Neural crest cell (in vitro differentiated cells): Measurements from ENCODE around the gene SCAND1. TPM values are rescaled to one million over a fixed set of nuclear protein-coding genes. Genes with fewer than 3 reads are reported as not detected.
"Not testable (repeated sequence)": the region's sequence is repeated elsewhere in the genome, so short reads cannot be mapped to it uniquely, and the experiment has no call there.

Experiments
- DNase-seq: peaks from one replicate; pipeline ENCODE4 v3.0.0; 2021; ENCODE audit warnings: low read depth, mixed read lengths, low spot score
- H3K27ac Mint-ChIP-seq: one replicate; pipeline ENCODE4 v1.8.0; 2021; ENCODE audit warnings: mild to moderate bottlenecking, mixed read lengths; ENCODE audit not compliant: unreplicated experiment
- H3K27me3 Mint-ChIP-seq: 2 replicates; pipeline ENCODE4 v1.8.0; 2021; ENCODE audit warnings: low read depth, mild to moderate bottlenecking, mixed read lengths
- H3K36me3 Mint-ChIP-seq: 2 replicates; pipeline ENCODE4 v1.8.0; 2021; ENCODE audit warnings: low read depth, mild to moderate bottlenecking, mixed read lengths
- H3K4me1 Mint-ChIP-seq: 2 replicates; pipeline ENCODE4 v1.8.0; 2021; ENCODE audit warnings: mixed read lengths
- H3K4me3 Mint-ChIP-seq: one replicate; pipeline ENCODE4 v1.8.0; 2021; ENCODE audit warnings: mild to moderate bottlenecking, mixed read lengths
- H3K9me3 Mint-ChIP-seq: 2 replicates; pipeline ENCODE4 v1.8.0; 2021; ENCODE audit warnings: mixed read lengths
- CTCF ChIP-seq: fragments of 200-600 bp; sonication (generic); conservative IDR thresholded peaks from 2 replicates; pipeline ENCODE4 v1.5.0; 2021; ENCODE audit warnings: antibody characterized with exemption, mild to moderate bottlenecking
- total RNA-seq: library from RNA; stranded (reverse); gene quantifications from 2 replicates; pipeline ENCODE4 v1.2.1, GENCODE V29; 2021

The SCAND1 gene
- total RNA-seq, 1 donor from 2014 or later: 82.1 TPM

- Mint-ChIP-seq H3K27ac (no peak overlapping the region), H3K9me3 (peaks cover 2% of the 10 kb centered on the region), H3K4me3 (no peak overlapping the region), H3K4me1 (no peaks in the 10 kb centered on the region), H3K27me3 (peaks cover 4% of the 10 kb centered on the region), H3K36me3 (no peaks in the 10 kb centered on the region)
- no peak for DNase-seq
- no peak for TF ChIP-seq CTCF
Observed at GRCh38 chr20:35972462-35972861, 18.2 kb upstream of the SCAND1 start.

GRCh38 chr20:35971981-35972380 is 17.7 kb upstream of the SCAND1 start:
- H3K9me3 Mint-ChIP-seq: peaks cover 2% of the 10 kb centered on the region
- H3K4me3 Mint-ChIP-seq: no peak overlapping the region
- H3K27me3 Mint-ChIP-seq: peaks cover 4% of the 10 kb centered on the region

GRCh38 chr20:35968930-35969329 is 14.6 kb upstream of the SCAND1 start:
- H3K9me3 Mint-ChIP-seq: peaks cover 2% of the 10 kb centered on the region
- no peaks in the 10 kb centered on the region for H3K36me3 Mint-ChIP-seq
- TF ChIP-seq CTCF: no peak
- DNase-seq: no peak
- peaks cover 4% of the 10 kb centered on the region for H3K27me3 Mint-ChIP-seq
- no peak overlapping the region for H3K27ac Mint-ChIP-seq
- H3K4me3 Mint-ChIP-seq: no peak overlapping the region
- H3K4me1 Mint-ChIP-seq: no peaks in the 10 kb centered on the region

More at GRCh38 chr20:35971981-35972380, 17.7 kb upstream of the SCAND1 start:
- H3K4me1 Mint-ChIP-seq: no peaks in the 10 kb centered on the region
- H3K27ac Mint-ChIP-seq: no peak overlapping the region
- TF ChIP-seq CTCF: no peak
- no peak for DNase-seq
- no peaks in the 10 kb centered on the region for H3K36me3 Mint-ChIP-seq

DNA sequence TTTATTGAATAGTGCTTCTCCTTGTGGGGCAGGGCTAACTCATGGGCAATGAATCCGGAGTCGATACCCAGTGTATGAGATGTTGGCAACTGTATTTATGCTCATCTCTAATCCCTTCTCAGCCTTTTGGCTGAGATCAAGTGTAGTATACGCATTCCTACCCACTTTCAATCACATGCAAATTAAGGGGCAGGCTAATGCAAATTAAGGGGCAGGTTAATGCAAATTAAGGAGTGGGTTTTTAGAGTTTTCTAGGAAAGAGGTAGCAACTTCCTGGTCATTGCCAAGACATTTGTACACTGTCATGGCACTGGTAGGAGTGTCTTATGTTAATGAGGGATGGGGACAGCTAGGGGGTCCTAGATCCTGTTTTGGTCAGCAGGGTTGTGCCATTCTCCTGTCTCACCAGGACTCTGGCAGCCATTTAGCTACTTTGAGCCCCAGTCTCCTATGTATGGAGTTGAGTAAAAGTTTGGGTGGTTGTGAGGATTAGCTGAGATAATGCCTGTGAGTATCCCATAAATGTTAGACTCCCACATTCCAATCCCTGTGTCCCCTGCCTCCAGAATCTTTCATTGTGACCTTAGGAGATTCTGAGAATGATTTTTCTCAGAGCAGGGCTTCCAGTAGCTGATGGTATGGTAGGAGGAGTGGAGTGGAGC is 13.8 kb upstream of the SCAND1 start, which contains the start of gene CNBD2:
CNBD2 (plus strand) TSS at position 612 of the 662 bp plus-strand sequence. CDS start 173 bp downstream, outside the sequence.
- no peak for TF ChIP-seq CTCF
- peaks cover 2% of the 10 kb centered on the region for H3K9me3 Mint-ChIP-seq
- H3K36me3 Mint-ChIP-seq: no peaks in the 10 kb centered on the region
- H3K27ac Mint-ChIP-seq: no peak within 1 kb of the TSS
- peaks cover 4% of the 10 kb centered on the region for H3K27me3 Mint-ChIP-seq
- H3K4me1 Mint-ChIP-seq: no peaks in the 10 kb centered on the region
- H3K4me3 Mint-ChIP-seq: no peak within 1 kb of the TSS
- DNase-seq: no peak

GRCh38 chr20:35963878-35964277 is 9.6 kb upstream of the SCAND1 start:
- no peaks in the 10 kb centered on the region for H3K4me1 Mint-ChIP-seq
- no peak overlapping the region for H3K27ac Mint-ChIP-seq
- H3K27me3 Mint-ChIP-seq: peaks cover 8% of the 10 kb centered on the region
- no peak for DNase-seq
- TF ChIP-seq CTCF: no peak
- H3K4me3 Mint-ChIP-seq: no peak overlapping the region
- H3K36me3 Mint-ChIP-seq: no peaks in the 10 kb centered on the region
- H3K9me3 Mint-ChIP-seq: peaks cover 2% of the 10 kb centered on the region

DNA sequence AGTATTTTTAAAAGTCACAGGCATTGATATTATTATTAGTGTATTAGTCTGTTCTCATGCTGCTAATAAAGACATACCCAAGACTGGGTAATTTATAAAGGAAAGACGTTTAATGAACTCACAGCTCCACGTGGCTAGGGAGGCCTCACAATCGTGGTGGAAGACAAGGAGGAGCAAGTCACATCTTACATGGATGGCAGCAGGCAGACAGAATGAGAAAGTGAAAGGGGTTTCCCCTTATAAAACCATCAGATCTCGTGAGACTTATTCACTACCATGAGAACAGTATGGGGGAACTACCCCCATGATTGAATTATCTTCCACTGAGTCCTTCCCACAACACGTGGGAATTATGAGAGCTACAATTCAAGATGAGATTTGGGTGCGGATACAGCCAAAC is 5.0 kb upstream of the SCAND1 start:
- not testable (repeated sequence) for H3K9me3 Mint-ChIP-seq, DNase-seq, H3K4me3 Mint-ChIP-seq, H3K36me3 Mint-ChIP-seq, H3K27me3 Mint-ChIP-seq, H3K27ac Mint-ChIP-seq
- peaks cover 11% of the 10 kb centered on the region for H3K4me1 Mint-ChIP-seq
